GM21576 (cell line): ENCODE results near the gene E2F8.
"Not testable (repeated sequence)": the region's sequence is repeated elsewhere in the genome, so short reads cannot be mapped to it uniquely, and the experiment has no call there.

ENCODE experiments used
- ATAC-seq: cut with Tn5 transposase; IDR thresholded peaks from one replicate; pipeline ENCODE4 v1.9.1; 2021; ENCODE audit warnings: mild to moderate bottlenecking, moderate library complexity; ENCODE audit not compliant: unreplicated experiment

The E2F8 gene

GRCh38 chr11:19240420-19241259 is at the start of gene E2F8:
Gene E2F8, minus strand, starts transcription at chr11:19240945. Its CDS starts 824 bp downstream, at chr11:19240121.
- ATAC-seq: peak; percentile 87

GRCh38 chr11:19290356-19290755 is 49.6 kb upstream of the E2F8 start:
- ATAC-seq: no peak

GRCh38 chr11:19288256-19288655 is 47.5 kb upstream of the E2F8 start:
- no peak for ATAC-seq

GRCh38 chr11:19286411-19286810 is 45.7 kb upstream of the E2F8 start:
- no peak for ATAC-seq

- no peak for ATAC-seq
Observed at GRCh38 chr11:19284881-19285280, 44.1 kb upstream of the E2F8 start.

GRCh38 chr11:19283991-19284390 is 43.2 kb upstream of the E2F8 start:
- ATAC-seq: no peak

- ATAC-seq: no peak
Observed at GRCh38 chr11:19281555-19281954, 40.8 kb upstream of the E2F8 start.

GRCh38 chr11:19281041-19281440 is 40.3 kb upstream of the E2F8 start:
- ATAC-seq: no peak

GRCh38 chr11:19279451-19279850 is 38.7 kb upstream of the E2F8 start:
- ATAC-seq: no peak

GRCh38 chr11:19276859-19277808 is 36.4 kb upstream of the E2F8 start:
- ATAC-seq: no peak

GRCh38 chr11:19275496-19275895 is 34.8 kb upstream of the E2F8 start:
- ATAC-seq: no peak

GRCh38 chr11:19273219-19273618 is 32.5 kb upstream of the E2F8 start:
- not testable (repeated sequence) for ATAC-seq

- no peak for ATAC-seq
Observed at GRCh38 chr11:19268909-19269308, 28.2 kb upstream of the E2F8 start.

- no peak for ATAC-seq
Observed at GRCh38 chr11:19267567-19267966, 26.8 kb upstream of the E2F8 start.

GRCh38 chr11:19263333-19263732 is 22.6 kb upstream of the E2F8 start:
- no peak for ATAC-seq

GRCh38 chr11:19259487-19260345 is 19.0 kb upstream of the E2F8 start:
- ATAC-seq: no peak

- no peak for ATAC-seq
Observed at GRCh38 chr11:19258641-19259230, 18.0 kb upstream of the E2F8 start.

- ATAC-seq: not testable (repeated sequence)
Observed at GRCh38 chr11:19254441-19254840, 13.7 kb upstream of the E2F8 start.

GRCh38 chr11:19253817-19254216 is 13.1 kb upstream of the E2F8 start:
- ATAC-seq: no peak

- ATAC-seq: no peak
Observed at GRCh38 chr11:19253153-19253745, 12.5 kb upstream of the E2F8 start.
